GM12874 (cell line): ENCODE results near the gene SLC12A8.

ENCODE experiments used
- CTCF ChIP-seq: IDR thresholded peaks from 2 replicates; pipeline ENCODE4 v1.5.1; 2011; ENCODE audit warnings: low read depth, mild to moderate bottlenecking, control low read depth, low read length, moderate library complexity; ENCODE audit not compliant: insufficient read depth

Gene SLC12A8

GRCh38 chr3:125051715-125052581, 160.6 kb downstream of the SLC12A8 start:
- TF ChIP-seq CTCF: no peak

GRCh38 chr3:125051205-125051604, 161.3 kb downstream of the SLC12A8 start:
- no peak for TF ChIP-seq CTCF

GRCh38 chr3:125050488-125051090, 162.0 kb downstream of the SLC12A8 start:
- no peak for TF ChIP-seq CTCF

- TF ChIP-seq CTCF: no peak
Observed at GRCh38 chr3:125048282-125048681, 164.3 kb downstream of the SLC12A8 start.

- no peak for TF ChIP-seq CTCF
Observed at GRCh38 chr3:125045965-125046364, 166.6 kb downstream of the SLC12A8 start.

GRCh38 chr3:125045194-125045593, 167.4 kb downstream of the SLC12A8 start:
- no peak for TF ChIP-seq CTCF

GRCh38 chr3:125043599-125044151, 168.9 kb downstream of the SLC12A8 start:
- no peak for TF ChIP-seq CTCF
